COLO829 (cell line): ENCODE measurements around the gene ROCK2.

Source experiments
- DNase-seq: peaks from one replicate; pipeline ENCODE4 v3.0.0; 2012; ENCODE audit warnings: low spot score

The ROCK2 gene

DNA sequence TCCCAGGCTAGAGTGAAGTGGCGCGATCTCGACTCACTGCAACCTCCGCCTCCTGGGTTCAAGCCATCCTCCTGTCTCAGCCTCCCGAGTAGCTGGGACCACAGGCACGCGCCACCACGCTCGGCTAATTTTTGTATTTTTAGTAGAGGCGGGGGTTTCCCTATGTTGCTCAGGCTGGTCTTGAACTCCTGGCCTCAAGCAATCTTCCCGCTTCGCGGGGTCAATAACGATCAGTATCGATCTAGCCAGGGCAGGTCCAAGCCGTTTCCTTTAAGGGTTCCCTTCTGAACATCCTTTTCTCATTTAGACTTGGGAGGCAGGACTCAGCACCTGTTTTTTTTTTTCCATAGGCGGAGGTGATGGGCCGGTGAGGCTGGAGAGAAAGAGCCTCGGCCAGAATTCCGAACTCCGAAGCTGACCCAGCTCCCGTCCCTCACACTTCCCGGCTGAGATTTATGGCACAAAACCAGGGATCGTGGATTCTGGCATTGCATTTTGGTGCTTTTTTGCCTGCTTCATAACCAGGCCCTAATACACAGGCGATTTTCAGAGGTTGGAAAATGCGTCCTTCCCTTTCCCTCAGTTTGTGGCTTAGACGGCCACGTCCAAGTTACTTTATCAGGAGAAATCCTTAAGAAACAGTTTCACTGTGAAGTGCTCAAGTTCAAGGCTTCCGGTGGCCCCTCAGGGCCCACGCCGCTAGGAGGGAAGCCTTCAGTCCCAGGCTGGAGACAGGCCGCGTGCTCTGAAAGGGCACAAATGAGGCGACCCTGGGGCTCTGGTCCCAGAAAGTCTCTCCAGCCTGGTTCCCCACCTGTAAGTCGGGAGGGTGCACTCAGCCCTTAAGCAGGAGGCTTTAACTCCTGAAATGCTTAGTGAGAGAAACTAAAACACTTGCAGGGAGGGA, 190.2 kb downstream of the ROCK2 start:
- DNase-seq: no peak

DNA sequence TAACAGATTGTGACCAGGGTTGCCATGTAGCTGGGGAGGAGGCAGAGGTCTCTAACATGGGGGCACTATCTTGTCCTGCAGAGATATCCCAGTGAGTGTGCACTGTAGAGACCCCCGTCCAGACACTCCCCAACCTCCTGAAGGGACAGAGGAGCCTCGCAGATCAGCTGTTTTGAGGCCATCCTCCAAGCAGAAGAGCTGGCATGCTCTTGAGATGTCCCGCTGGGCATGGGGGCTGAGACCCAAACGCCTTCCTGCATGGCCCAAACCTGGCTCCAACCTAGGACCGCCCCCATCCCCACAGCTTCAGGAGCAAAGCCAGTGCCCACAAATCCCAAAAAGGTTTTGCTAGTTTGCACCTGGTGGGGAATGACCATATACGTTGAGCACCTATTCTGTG, 191.8 kb downstream of the ROCK2 start:
- DNase-seq: no peak

DNA sequence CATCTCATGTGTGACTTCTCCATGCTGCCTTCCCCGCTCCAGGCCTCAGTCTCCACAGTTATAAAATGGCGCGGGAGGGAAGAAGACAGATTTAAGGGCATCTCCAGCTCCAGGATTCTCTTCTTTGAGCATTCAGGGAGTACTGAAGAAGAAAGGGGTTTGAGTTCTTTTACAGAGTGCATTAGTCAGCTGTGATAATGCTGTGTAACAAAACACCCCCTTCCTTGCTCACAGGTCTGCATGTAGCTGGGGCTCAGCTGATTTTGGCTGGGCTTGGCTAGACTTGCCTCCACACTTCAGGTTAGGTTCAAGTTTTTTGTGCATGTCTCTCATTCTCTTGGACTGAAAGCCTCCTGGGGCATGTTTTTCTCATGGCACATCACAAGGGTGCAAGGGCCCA, 197.2 kb downstream of the ROCK2 start:
- no peak for DNase-seq

DNA sequence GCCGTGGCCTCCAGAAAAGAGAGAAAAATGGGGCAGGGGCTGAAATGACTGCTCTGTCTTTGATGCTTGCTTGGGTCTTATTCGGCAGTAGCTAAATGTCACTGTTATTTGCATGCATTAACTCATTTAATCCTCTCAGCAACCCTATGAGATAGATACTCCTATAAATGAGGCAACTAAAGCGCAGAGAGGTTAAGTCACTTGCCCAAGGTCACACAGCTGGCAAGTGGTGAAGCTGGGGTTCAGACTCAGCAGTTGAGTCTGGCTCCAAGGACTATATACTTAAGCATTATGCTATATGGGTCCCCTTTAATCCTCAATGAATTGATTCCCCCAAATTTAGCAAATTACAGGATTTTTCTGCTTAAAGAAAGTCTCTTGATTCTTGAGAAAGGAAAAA, 198.4 kb downstream of the ROCK2 start:
- DNase-seq: no peak

DNA sequence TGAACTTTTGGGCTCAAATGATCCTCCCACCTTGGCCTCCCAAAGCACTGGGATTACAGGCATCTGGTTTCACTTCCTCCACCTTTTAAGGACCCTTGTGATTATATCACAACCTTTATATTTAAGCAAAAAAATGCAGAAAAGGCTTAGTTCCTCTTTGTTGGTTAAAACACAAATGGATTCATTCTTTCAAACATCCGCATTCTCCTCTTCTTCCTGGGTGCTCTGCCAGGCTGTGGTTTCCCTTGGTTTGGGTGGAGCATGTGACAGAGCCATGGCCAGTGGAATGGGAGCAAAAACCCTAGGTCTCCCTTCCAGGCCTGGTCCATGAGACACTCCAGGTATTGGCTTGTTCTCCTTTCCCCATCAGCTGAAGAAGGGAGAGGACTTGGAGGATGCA, 199.1 kb downstream of the ROCK2 start:
- DNase-seq: no peak

DNA sequence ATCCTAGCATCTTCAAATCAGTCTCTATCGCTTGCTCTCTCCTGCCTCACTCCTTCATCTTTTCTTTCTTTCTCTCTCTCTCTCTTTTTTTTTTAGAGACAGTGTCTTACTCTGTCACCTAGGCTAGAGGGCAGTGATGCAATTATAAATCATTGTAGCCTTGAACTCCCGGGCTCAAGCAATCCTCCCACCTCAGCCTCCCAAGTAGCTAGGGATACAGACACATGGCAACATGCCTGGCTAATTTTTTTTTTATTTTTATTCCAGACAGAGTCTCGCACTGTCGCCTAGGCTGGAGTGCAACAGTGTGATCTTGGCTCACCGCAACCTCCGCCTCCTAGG, 199.7 kb downstream of the ROCK2 start:
- DNase-seq: no peak

DNA sequence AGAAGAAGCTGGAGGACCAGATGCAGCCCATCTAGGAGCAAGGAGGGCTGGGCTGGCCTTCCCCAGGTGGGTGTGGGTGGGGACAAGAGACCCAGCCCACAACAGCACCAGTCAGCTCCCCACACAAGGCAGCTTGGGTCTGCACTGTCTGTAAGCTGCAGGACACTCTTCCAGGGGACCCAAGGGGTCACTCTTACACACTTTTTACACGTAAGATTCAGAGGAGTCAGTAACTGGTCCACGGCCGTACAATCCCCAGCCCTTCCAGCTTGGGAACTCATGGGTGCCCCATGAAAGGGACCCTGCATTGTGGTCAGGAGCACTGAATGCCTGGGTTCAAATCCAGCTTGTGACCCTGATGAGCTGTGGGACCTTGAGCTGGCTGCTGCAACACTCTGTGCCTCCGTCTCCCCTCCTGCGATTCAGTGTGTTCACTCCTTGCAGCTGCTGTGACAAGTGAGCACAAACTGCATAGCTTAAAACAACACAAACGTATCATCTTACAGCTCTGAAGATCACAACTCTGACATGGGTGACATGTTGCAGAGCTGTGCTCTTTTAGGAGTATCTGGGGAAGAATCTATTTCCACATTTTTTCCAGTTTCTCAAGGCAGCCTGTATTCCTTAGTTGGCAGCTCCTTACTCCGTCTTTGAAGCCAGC, 200.2 kb downstream of the ROCK2 start:
- no peak for DNase-seq

DNA sequence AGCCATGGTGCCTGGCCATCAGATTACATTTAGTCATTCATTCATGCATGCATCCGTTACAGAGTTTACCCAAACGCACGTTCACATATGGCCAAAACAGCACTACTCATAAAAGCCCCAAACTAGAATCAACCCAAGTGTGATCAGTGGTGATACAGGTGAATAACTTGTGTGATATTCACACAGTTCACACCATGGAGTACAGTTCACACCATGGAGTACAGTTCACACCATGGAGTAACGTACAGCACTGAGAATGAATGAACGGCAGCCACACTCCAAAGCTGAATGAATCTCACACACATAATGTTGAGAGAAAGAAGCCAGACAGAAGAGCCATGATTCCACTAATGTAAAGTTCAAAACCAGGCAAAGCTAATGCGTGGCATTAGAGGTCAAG, 201.4 kb downstream of the ROCK2 start:
- DNase-seq: no peak

DNA sequence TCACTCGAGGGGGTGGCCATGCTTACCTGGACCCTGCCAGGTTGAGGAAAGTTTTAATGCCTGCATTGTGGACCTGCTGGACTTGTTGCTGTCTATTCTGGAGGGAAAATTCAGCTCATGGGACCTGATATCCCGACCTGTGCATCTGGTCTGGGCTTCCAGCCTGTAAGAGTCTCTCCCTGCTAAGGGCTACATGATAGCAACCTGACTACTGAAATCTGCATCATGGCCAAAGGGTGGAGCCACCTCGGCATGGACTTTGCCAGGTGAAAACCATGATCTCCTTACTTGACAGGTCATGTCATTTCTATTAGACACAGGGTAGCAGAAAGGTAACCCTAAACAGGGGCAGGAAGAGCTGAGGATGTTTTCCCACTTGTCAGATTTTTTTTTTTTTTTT, 202.1 kb downstream of the ROCK2 start:
- DNase-seq: no peak

DNA sequence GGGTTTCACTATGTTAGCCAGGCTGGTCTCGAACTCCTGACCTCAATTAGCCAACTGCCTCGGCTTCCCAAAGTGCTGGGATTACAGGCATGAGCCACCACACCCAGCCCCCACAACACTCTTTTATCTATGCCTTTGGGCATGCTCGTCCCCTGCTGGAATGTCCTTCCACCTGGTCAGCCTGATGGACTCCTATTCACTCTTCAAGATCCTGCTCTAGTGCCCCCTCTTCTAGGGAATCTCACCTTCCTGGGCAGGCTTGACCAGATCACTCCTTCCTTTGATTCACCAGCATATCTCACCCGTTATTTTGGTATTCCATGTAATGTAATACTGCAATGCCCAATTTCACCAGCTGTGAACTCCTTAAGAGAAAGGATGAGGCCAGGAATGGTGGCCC, 203.1 kb downstream of the ROCK2 start:
- no peak for DNase-seq

DNA sequence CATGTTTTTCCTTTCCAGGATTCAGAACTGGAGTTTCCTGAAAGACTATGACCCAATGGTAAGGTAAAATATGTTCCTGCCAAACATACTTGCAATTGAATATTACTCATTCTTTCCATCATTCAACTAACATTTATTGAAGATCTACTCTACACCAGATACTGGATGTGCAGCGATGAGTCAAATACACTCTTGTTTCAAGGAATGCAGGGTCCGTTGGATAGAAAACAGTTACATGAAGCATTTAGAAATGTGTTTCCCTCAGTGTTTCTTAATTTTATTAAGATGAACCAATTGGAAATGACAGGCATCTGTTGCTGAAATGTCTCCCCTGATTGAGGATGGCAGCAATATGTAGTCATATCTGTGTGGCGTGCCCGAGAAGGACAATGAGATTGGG, 203.9 kb downstream of the ROCK2 start:
- no peak for DNase-seq

DNA sequence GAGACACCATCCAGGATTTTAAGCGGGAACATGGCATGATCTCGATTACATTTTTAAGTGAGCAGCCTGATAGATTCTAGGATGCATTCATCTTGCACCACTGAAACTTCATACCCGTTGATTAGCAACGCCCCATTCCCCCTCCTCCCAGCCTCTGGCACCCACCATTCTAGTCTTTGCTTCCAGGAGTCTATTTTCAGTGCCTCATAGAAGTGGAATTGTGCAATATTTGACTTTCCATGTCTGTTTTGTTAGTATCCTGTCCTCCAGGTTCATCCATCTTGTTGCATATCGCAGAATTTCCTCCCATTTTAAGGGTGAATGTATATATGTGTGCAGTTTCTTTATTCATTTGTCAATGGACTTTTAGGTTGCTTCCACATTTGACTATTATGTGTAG, 210.1 kb downstream of the ROCK2 start:
- DNase-seq: no peak

DNA sequence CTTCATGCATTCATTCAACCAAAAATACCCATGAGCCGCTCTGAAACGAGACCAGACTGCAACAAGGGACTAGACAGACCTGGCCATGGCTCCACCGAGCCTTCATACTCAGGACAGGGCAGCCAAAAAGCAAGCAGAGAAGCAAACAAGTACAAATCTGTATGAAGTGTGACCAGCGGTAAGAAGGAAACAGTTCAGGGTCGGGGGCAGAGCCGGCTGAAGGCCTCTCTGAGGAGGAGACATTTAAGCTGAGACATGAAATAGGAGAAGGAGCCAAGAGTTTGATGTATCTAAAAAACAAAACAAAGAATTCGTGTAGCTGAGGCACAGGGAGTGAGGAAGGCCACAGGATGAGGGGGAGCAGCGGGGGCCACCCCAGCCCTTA, 210.5 kb downstream of the ROCK2 start:
- no peak for DNase-seq

DNA sequence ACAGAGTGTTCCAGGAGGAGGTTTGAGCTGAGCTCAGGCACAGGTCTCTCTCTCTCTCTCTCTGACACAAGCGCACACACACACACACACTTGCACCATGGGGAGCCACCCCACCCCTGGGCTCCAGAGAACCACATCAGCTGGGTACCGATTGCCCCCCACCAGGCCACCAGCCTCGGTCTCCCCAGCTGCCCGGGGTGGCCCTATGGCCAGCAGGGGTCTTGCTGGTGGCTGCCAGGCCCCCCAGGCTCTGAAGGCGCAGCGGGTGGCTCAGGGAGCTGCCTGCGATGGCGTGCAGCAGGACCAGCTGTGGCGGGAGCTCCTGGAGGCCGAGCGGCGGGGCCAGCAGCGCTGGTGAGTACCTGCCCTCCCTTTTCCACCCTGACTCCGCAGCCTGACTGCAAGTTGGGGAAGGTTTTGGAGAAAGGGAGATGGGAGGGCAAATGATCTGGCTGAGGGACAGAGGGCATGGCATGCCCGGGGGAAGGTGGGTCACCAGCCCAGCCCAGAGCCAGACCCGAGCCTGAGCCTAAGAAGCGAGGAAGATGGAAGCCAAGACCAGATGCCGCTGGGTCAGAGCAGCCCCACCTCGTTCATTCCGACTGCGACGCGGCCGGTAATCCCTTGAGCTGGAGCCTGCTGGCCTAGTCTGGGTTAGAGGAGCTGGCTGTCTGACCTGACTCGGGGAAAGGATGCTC, 211.0 kb downstream of the ROCK2 start:
- no peak for DNase-seq

DNA sequence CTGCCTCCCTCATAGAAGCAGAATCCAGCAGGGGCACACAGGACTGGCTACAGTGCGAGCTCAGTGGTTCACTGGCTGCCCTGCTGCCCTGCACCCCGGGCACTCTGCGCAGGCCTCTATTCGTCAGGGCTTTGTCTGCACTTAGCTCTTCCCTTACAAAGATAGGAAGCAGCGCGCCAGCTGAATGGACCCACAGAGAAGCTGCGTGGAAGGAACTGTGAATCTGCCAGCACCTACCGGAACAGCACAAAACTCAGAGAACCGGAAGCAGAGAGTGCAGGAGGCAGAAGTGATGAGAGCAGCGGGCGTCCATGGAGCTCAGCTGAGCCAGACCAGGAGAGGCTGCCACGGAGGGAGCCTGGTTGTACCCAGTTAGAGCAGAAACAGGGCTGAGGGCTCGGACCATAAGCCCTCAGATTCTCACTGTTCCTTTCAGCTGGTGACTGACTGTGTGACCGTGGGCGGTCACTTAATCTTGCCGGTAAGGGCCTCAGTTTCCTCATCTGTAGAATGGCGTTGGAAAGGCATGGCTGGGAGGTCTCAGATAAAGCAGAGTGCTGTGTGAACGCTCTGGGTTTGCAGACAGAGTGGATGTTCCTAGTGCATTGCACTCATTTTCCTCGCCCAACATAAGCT, 212.3 kb downstream of the ROCK2 start:
- DNase-seq: no peak

DNA sequence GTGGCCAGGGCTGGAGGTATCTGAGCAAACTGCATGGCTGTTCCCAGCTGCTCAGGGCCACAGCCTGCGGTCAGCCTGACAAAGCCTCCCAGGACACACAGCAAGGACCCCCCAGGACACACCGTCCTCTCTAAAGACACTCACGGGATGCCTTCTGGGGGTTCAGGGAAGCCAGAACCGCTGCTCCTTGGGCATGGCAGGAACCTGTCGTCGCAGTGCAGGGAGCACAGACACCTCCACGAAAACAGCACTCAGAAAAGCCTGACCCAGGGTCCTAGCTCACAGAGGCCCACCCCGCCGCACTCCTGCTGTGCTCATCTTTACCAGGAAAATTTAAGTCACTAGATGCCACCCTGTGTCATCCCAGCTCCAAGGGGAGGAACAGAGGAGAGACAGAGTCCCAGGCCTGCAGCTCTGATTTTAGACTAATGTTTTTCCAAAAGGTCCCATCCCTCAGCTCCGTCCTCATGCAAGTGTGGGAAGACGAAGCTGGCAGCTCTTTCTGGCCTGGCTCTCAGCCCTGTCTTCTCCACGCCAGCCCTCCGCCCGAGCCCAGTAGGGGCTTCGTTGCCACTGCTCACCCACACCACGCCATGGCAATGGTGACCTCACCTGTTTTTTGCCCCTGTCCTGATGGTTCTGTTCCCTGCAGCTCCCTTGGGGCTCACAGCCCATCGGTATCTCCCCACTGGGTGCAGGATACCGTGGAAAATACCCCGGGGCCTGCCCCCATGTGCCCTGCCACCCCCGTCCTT, 213.1 kb downstream of the ROCK2 start:
- DNase-seq: no peak
